GM12864 (cell line): ENCODE data around the gene RGMB.

Experiments used
- DNase-seq: peaks from one replicate; pipeline ENCODE4 v3.0.0-alpha.2; 2011; ENCODE audit warnings: low read depth
- H3K4me3 ChIP-seq: 2 replicates; pipeline ENCODE4 v1.5.1; 2011; ENCODE audit warnings: mild to moderate bottlenecking, low read depth, low read length, control low read depth
- CTCF ChIP-seq: IDR thresholded peaks from 2 replicates; pipeline ENCODE4 v1.5.1; 2011; ENCODE audit warnings: low read depth, mild to moderate bottlenecking, moderate library complexity, low read length, control low read depth, inconsistent platforms; ENCODE audit errors: missing control alignments

RGMB gene

GRCh38 chr5:98757978-98758377 lies 15.5 kb upstream of the RGMB start:
- no peak for TF ChIP-seq CTCF
- DNase-seq = no peak
- no peak overlapping the region for H3K4me3 ChIP-seq

- H3K4me3 ChIP-seq = no peak overlapping the region
- DNase-seq = no peak
- TF ChIP-seq CTCF = no peak
These were observed 10.3 kb upstream of the RGMB start for GRCh38 chr5:98763001-98763630.

- no peak for DNase-seq
- H3K4me3 ChIP-seq = no peak overlapping the region
- no peak for TF ChIP-seq CTCF
These were observed 7.6 kb upstream of the RGMB start for GRCh38 chr5:98765815-98766214.

GRCh38 chr5:98767581-98767980 lies 5.9 kb upstream of the RGMB start:
- no peak for TF ChIP-seq CTCF
- DNase-seq = no peak
- no peak overlapping the region for H3K4me3 ChIP-seq

- TF ChIP-seq CTCF = peak; percentile 96
- DNase-seq = no peak
- peak overlapping the region; percentile 63 for H3K4me3 ChIP-seq
These were observed 5.1 kb upstream of the RGMB start for GRCh38 chr5:98768160-98768959.

- TF ChIP-seq CTCF = no peak
- H3K4me3 ChIP-seq = peak overlapping the region; percentile 63
- DNase-seq = no peak
These were observed 4.6 kb upstream of the RGMB start for GRCh38 chr5:98768960-98769209.
